Activated CD4-positive, CD25-positive, alpha-beta regulatory T cell treated with anti-CD3 and anti-CD28 coated beads, Interleukin-2, amount 50 U/mL, for 16 hours (primary cell): ENCODE data around the gene UNCX.

Experiments
- DNase-seq: peaks from one replicate; pipeline ENCODE4 v3.0.0-alpha.2; 2020; ENCODE audit warnings: low read depth, low spot score

UNCX gene

DNA sequence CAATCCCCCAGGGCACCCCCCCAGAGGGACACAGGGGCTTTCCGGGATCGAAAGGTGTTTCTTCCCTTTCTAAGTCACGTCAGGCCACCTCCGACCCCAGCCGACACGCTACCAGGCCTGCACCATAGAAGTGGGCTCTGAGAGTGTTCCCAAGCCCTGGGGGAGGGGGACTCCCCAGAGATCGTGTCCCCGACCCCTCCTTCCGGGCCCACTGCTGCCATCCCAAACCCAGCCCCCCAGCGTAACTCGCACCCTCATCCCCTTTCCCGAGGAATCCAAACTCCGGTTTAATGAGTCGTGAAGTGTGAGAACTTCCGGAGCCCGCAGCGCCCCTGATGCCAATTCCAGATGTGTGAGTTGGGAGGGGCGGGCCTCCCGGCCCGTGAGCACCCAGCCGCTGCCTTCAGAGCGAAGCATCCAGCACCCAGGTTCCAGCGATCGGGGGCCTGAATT, 11.3 kb downstream of the UNCX start:
- no peak for DNase-seq

DNA sequence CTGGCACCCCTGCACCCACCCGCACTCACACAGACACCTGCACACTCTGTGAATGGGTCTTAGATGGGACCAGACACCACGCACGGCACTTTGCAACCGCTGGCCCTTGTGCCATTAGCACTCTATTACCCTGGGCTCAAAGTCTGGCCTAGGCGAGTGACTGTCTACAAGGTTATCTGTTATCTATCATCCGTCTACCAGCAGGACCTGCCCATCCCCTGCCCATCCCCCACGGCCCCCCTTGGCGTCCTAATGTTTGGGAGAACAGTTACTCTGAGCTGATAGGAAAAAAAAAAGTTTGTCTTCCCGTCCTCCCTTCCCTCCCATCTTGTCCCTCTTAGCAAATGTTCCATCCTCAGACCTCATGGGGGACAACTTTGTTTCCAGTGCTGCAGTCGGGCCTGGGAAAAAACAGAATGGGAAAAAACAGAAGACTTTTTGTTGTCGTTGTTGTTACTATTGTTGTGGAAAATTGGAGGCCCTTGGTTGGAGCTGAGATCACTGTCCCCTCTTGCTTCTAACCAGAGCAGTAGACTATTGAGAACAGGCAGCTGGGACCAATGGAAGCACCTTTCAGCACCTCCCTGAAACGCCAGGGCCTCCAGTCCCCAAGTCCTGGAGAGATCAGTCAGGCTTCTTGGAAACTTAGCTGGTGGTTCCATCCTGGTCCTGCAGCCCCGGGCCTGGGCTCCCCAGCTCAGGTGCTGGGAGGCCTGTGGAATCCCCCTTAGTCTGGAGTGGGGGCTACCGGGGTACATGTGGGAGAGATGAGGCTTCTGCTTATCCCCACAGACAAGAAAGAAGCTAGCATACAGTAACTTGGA, 12.2 kb downstream of the UNCX start:
- DNase-seq: no peak

DNA sequence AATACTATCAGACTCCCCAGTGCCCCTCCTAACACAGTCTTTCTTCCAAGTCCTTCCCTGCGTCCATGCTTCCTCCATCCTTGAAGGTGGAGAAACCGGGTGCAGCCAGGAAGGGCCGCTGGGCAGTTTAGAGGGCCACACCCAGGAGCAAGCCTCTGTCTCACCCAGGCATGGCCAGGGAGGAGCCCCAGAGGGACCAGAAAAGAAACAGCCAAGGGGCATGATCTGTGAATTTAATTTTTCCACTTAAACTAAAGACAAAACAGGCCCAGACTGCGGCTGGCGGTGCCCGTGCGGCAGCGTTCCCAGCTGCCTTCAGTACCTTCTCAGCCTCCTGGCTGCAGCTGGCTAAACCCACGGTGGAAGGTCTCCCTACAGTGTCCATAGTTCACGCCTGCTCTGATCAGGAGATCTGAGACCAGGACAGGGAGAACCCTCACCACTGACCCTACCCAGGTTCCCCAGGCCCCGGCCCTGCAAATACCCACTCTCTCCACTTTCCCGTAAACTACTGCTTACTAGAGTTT, 12.9 kb downstream of the UNCX start:
- DNase-seq: no peak

DNA sequence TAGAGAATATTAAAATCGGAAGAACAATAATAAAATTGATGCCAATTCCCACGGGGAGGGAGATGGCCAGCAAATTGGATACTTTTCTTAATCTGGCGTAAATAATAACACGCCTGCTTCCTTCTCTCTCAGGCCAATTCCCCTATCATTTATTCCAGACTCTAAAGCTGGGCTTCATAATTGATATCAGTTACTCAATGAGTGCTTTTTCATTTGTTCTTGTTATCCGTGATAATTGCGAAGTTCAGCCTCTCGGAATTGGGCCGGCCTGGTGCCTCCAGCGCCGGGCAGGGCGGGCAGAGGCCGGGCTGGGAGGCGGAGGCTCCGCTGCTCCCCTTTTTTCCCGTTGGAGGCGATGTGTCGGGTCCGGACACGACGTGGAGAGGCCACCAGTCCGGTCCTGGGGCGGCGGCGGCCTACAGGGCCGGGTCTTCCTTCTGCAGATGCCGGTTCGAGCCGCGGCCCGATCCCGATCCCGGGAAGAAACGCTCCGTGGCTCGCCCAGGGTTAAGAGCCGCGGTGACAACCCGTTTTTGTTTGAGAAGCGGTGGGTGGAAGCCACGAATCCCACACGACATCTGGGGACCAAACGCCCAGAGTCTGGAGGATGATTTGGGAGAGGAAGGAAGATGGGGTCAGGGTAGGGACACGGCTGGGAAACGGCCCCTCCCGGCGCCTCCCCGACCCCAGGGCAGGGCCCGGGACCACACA, 13.6 kb downstream of the UNCX start:
- no peak for DNase-seq

DNA sequence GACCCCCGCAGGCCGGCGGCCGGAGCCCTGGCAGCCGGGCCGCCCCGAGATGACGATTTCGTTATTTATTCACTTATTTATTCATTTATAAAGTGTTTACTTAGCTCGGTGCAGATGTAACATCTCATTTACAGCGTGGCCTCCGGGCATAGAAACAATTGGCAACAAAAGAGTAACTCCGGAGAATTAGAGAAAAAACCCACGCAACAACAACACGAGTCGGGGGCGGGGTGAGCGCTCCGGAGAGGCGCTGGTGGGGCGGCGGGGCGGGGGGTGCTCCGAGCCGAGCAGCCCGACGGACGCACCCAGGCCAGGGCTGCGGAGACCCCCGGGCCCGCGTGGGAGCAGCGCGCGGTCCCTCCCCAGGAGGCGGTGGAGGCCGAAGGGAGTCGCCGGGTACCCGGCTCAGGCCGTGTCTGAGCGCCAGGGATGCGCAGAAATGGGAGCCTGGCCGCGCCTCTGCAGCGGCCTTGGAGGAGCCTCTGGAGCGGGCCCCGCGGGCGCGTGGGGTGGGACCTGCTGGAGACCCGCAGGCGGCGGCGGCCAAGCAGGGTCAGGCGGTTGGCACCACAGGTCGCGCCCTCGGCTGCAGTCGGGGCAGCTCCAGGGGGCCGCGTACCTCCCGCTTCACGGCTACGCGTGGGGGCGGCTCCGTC, 14.3 kb downstream of the UNCX start:
- no peak for DNase-seq

DNA sequence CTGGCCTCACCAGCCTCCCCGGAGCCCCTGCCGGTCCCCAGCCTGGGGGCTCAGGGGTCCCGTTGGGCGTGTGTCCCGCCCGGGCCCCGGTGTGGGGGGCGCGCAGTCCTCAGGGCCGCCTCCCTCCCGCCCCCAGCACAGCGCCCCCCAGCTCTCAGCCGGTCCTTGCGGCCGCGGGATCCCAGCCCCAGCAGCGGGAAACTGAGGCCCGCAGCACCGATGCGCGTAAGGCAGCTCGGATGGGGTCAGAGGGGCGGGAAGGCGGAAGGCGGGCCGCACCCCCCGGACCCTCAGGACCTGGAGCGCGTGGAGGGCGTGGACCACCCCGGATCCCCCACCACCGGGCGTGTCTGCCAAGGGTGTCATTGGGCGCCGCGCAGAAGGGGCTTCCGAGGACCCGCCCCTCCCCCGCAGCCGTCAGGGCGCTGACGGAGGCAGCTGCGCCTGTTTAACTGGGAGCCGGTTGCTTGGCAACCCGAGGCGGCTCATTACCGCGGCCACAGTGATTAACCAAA, 14.9 kb downstream of the UNCX start:
- no peak for DNase-seq

DNA sequence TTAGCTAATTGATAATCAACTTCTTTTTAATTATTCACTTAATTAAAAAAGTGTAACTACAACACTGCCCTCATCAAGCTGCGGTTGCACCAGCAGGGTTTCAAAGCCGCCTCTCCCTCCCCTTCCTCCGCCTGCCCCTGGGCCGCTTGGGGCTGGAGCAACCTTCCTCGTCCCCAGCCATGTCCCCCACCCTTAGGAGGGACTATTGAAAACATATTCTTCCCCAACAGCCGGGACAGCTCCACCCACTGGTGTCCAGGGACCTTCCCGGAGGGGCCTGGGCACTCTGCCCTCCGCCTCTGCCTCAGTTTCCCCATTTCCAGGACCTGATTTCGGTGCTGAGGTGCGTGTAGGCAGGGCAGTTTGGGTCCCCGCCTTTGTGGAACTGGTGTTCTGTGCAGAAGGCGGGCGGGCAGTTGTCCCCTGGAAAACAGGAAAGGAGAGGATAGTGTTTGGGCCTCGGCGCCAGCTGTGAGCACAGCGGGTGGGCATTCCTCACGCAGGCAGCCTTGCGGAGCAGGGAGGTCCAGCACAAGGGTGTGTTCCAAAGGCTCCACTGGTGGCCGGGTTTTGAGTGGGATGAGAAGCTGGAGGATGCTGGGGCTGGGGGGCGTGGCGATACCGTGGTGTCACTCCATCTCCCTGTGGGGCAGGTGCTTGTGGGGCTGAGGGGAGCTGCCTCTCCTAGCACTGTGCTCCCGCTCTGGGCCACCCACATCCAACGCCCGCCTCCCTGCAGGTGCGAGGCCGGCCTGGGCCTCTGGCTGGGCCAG, 15.7 kb downstream of the UNCX start:
- no peak for DNase-seq

DNA sequence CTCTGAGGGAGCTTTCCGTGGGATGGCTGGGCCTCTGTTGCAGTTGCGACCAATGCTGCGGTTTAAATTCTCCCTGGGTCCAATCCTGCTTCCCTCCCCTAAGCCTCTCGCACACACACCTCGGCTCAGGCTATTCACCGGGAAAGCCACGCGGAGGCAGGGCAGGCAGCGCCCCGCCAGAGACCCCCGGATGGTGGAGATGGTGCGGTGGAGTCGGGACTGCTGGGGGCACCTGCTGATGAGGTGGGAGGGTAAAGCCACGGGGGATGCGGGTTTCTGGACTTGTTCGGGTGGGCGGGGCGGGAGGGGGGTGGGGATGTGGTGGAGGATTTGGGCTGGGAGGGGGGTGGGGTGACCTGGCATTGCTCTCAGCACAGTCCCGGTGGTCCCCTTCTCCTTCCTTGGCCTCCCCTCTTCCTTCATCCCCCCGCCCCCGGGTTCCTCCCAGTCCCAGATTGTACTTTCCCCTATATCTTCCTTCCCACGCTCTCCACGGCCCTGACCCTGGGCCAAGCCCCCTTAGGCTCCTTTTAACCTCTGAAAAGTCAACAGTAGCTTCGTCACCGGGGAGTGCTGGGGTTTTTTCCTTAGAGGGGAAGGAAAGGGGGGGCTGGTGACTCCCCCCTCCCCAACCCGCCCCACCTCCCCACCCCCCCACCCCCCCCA, 16.4 kb downstream of the UNCX start:
- no peak for DNase-seq

DNA sequence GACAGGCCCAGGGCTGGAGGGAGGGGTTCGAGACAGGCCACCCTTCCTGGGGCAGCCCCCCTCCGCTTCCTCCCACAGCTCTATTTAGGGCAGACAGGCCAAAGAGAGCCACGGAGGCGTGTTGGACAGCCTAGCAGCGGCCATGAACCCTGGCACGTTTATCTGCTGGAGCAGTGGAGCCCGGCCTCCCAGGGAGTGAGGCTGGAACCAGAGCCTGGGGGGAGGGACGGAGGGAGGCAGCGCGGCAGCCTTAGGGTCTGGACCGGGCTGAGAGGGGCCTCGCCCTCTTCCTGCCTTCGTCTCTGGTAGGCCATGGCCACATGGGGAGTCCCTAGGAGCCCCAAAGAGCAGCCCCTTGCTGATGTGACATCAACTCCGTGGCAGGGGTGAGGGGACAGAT, 17.1 kb downstream of the UNCX start:
- DNase-seq: no peak

DNA sequence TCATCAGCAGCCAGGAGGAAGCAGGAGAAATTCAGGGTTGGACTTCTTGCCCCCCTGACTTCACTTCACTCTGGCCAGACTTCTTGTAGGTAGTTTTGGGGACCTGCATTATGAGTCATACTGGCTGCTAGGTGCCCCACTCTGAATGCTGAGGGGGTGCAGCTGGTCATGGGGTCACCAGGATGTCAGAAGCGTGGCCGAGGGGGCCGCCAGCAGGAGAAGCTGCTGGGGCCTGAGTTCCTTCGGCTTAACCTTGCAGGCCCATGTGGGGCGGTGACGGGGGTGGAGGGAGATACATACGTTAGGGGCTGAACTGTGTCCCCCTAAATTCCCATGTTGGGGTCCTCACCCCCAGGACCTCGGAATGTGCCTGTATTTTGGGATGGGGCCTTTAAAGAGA, 18.2 kb downstream of the UNCX start:
- DNase-seq: no peak

DNA sequence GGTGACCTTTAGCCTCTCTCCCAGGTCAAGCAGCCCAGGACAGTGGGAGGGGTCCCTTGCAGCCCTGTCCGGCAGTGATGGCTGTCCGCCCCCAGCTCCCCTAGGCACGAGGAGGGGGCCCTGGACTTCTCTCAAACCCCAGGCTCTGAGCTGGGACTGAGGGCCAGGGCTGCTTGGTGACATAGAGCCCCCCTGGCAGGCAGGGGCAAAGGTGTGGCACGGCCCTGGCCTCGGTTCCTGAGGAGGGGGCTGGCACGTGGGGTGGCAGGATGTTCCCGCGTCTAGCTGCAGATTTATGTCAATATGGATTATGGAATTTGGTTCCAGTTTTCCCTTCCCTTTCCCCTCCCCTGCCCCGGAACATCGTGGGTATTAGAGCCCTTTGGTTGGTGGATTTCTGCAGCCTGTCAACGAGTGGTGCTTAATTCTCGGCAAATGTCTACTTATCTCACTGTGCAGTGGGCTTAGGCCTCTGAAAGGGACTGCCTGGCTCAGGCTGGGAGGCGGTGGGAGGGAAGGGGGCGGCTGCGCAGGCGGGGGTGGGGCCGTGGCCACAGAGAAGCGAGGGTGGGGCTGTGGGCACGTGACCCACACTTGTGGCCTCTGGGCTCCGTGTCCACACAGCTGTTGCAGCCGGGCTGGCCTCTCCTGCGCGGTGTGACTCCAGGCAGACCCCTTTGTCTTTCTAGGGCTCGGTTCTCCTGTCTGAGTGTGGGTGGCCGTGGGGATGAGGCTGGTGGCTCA, 19.3 kb downstream of the UNCX start:
- DNase-seq: no peak

DNA sequence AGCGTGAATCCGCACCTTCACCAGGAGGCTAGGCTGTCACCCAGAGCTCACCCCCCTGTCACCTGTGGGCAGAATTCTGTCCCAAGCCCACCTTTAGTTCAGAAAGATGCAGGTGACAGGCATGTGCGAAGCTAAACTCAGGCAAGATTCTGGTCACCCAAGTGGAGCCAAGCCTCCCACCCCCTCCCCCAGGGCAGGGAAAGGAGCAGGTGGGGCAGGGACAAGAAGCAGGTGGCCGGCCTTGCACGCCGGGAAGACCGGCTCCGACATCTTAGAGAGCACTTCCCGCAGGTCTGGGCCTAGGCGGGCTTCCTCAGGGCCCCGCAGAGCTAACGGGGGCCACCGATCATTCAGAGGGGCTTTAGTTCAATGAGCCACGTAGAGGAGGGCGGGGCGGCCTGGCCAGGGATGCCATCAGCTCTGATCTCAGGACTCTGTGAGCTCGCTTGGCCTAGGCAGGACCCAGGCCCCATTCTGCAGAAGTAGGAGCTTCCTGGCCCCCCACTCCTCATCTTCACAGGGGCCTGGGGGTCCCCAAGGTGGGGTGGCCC, 19.9 kb downstream of the UNCX start:
- DNase-seq: no peak

DNA sequence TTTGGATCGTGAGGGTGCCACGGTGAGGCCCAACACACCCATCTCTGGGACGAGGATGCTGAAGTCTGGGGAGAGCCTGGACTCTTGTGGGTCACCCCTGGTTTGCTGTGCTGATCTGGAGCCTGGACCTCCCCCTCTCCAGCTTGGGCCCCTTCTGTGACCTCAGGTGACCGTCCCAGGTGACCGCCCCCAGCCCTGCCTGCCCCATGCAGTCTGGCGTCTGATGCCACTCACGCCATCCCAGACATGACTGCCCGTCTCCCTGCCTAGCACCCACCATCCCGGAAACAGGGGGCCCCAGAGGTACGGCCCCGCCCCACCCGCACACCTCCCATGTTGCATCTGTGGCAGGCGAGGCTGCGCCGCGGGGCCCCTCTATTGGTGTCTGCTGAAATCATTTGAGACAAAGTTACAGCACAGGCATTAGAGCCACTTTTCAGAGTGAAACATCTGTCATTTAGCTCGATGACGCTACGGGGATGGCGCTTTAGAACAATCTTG, 21.1 kb downstream of the UNCX start:
- DNase-seq: no peak

DNA sequence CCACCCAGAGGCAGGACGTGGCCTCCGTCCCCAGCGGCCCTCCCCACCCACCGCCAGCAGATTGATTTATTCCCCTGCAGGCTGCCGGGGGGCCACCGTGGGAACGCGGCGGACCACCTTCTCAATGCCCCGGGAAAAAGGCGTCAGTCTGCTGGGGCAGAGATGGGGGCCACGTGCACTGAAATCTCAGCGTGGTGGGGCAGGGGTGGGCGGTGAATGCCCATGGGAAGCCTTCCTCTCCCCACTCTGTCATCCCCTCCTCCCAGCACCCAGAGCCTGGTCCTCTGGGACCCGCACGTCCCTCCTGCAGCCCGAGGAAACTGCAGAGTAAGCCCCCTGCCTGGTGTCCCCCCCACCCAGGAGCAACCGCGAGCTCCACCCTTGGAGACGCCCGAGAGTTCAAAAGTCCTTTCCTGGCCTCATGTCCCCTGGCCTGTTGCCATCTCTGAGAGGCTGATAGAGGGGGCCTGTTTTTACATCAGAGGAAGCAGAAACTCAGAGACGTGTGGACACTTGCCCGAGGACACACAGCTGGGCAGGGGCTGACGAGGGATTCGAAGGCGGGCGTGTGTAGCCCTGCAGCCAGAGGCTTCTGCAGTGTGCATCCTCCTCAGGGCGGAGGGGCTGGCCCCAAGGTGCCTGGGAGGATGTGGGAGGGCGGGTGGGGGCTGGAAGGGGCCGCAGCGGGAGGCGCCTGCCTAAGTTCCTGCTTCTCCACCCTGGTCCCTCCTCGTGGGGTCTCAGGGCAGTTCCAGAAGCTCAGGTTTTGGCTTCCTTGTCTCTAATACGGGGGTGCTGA, 21.8 kb downstream of the UNCX start:
- no peak for DNase-seq

DNA sequence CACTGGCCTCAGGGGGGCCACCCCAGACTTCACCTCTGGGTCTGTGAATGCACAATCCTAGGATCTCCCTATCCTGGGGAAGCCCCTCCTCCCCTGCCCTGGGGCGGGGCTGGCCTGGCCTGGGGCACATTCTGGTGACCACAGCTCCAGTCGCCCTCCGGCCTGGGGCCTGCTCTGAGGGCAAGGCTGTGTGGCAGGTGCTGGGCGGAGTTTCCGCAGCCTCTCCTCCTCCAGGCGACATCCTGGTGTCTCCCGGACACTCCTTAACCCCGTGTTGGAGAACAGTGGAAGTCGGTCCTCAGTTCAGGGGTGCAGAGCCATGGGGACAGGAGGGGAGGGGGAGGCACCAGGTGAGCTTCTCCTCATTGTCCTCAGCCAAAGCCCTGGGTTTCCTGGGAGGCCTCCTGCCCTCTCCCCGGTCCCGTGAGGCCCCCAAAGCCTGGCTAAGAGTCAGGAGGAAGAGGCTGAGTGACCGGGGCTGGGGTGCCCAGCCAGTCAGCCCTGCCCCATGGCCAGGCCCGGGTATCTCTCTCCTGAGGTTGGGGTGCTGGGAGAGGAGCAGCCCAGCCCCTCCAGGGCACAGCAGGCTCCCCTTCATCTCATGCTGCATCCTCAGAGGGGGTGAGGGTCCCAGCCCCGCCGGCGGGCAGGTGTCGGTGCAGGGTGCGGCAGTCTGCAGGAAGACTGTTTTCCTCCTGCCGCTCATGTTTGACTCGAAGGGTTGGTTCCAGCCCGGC, 22.6 kb downstream of the UNCX start:
- DNase-seq: no peak

DNA sequence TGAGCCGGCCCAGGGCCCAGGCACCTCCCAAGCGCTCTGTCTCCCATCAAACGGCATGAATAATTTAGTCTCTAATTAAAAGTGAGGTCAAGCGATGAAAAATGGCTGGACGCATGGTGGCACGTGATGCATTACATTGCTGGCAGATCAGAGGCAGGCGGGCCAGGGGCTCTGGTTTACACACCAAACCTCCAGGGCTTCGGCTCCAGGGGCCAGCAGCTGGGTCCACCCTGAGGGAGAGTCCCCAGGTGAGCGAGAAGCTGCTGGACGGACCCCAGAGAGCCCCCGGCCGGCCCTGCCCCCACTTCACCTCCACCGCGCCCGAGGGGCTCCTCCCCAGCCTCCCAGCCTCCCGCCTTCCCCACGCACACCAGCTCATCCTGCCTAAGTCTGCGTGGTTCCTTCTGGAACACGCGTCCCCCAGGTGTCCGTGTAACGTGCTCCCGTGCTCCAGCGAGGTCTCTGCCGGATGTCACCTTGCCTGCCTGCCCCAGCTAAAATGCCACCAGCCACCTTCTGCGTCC, 23.2 kb downstream of the UNCX start:
- DNase-seq: no peak

DNA sequence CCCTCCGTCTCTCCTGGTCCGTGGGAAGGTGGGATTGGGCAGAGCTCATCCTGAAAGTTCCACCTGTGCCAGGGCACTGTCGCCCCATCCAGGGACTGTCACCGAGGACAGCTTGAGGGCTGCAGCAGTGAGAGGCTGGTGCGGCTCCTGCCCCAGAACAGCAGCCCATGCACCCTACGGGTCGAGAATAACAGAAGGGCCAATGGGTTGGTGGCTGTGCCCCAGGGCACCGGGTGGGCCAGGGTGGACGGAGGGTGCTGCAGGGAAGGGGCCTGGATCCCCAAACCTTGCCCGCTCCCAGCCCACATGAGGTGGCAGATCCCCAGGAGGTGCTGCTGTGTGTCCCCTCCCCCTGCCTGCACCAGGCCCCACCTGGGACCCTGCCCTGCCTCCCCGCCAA, 23.9 kb downstream of the UNCX start:
- DNase-seq: no peak

DNA sequence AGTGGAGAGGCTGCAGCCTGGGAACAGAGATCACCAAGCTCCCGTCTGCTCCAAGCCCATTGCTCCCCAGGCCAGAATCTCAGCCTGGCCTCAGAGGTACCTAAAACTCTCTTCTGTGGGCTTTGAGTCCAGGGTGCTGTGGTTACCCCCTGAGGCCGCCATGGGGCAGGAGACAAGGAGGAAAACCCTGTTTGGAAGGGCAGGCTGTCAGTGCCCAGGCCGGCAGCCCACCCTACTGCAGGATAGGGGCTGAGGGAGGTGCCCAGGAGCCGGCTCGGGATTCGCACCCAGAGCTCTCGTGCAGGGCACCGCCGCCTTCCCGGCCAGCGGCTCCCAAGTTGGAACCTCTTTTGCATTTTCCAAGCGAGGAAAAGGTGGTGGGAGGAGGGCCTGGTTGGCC, 24.5 kb downstream of the UNCX start:
- DNase-seq: no peak
